Activated naive CD8-positive, alpha-beta T cell treated with anti-CD3 and anti-CD28 coated beads, Interleukin-2, amount 50 U/mL, for 24 hours (primary cell): ENCODE measurements around the gene GRIN2D.
"Not testable (repeated sequence)": the region's sequence is repeated elsewhere in the genome, so short reads cannot be mapped to it uniquely, and the experiment has no call there.

Experiments
- ATAC-seq: fragments of 150-1000 bp; cut with Tn5 transposase; one replicate; pipeline ENCODE4 v1.10.0; 2021
- DNase-seq: peaks from one replicate; pipeline ENCODE4 v3.0.0; 2021
- H3K27ac Mint-ChIP-seq: one replicate; pipeline ENCODE4 v1.8.0; 2021; ENCODE audit warnings: mild to moderate bottlenecking, mixed read lengths
- H3K27me3 Mint-ChIP-seq: one replicate; pipeline ENCODE4 v1.8.0; 2021; ENCODE audit warnings: mixed read lengths
- H3K36me3 Mint-ChIP-seq: one replicate; pipeline ENCODE4 v1.8.0; 2021; ENCODE audit warnings: low read depth, mixed read lengths
- H3K4me1 Mint-ChIP-seq: one replicate; pipeline ENCODE4 v1.8.0; 2021; ENCODE audit warnings: mixed read lengths
- H3K4me3 Mint-ChIP-seq: one replicate; pipeline ENCODE4 v1.8.0; 2021; ENCODE audit warnings: mild to moderate bottlenecking, moderate library complexity, mixed read lengths
- H3K9me3 Mint-ChIP-seq: one replicate; pipeline ENCODE4 v1.8.0; 2021; ENCODE audit warnings: mixed read lengths

Gene GRIN2D

GRCh38 chr19:48363810-48364597, 29.5 kb upstream of the GRIN2D start, which contains the start of the genes SYNGR4 and TMEM143:
Gene SYNGR4, plus strand, starts transcription at chr19:48364367. Its CDS starts 1,476 bp downstream, at chr19:48365843.
Gene TMEM143, minus strand, starts transcription at chr19:48363940. Its CDS starts 20 bp downstream, at chr19:48363920.
- DNase-seq (peak; percentile 97), ATAC-seq (peak; percentile 90)
- peaks cover 6% of the 10 kb centered on the region for H3K36me3 Mint-ChIP-seq
- no peaks in the 10 kb centered on the region for H3K9me3 Mint-ChIP-seq
- H3K4me1 Mint-ChIP-seq, result peaks cover 20% of the 10 kb centered on the region
- H3K27ac Mint-ChIP-seq, result peak within 1 kb of the TSS; percentile 99
- H3K4me3 Mint-ChIP-seq, result peak within 1 kb of the TSS; percentile 86
- peaks cover 4% of the 10 kb centered on the region for H3K27me3 Mint-ChIP-seq

GRCh38 chr19:48364598-48365348, 28.7 kb upstream of the GRIN2D start:
- ATAC-seq (no peak), DNase-seq (no peak)
- Mint-ChIP-seq H3K9me3 (no peaks in the 10 kb centered on the region), H3K4me3 (peak overlapping the region; percentile 86), H3K27me3 (peaks cover 4% of the 10 kb centered on the region), H3K27ac (peak overlapping the region; percentile 99), H3K36me3 (peaks cover 4% of the 10 kb centered on the region), H3K4me1 (peaks cover 20% of the 10 kb centered on the region)

DNA sequence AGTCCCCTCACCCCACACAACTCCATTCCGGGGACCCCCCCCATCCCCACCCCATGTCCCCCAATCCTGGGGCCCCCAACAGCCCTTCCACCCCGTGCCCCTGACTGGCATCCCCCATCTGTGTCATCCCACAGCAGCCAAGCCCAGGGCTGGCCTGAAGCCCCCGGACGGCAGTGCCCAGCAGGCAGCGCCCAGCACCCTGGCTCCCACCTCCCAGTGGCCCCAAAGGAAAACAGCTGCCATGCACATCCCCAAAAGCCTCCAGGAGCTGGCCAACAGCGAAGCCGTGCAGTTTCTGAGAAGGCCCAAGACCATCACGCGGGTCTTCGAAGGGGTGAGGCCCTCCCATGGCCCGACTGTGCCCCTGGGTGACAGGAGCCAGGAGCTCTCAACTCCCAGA, 27.9 kb upstream of the GRIN2D start:
- Mint-ChIP-seq H3K9me3 (no peaks in the 10 kb centered on the region), H3K27ac (no peak overlapping the region), H3K36me3 (peaks cover 4% of the 10 kb centered on the region), H3K4me3 (no peak overlapping the region), H3K4me1 (peaks cover 20% of the 10 kb centered on the region), H3K27me3 (peaks cover 4% of the 10 kb centered on the region)
- DNase-seq (no peak), ATAC-seq (no peak)

GRCh38 chr19:48367855-48368254, 25.6 kb upstream of the GRIN2D start:
- H3K9me3 Mint-ChIP-seq, result no peaks in the 10 kb centered on the region
- no peak for ATAC-seq
- peaks cover 4% of the 10 kb centered on the region for H3K27me3 Mint-ChIP-seq
- no peak overlapping the region for H3K27ac Mint-ChIP-seq
- H3K4me1 Mint-ChIP-seq, result peaks cover 16% of the 10 kb centered on the region
- DNase-seq, result no peak
- peaks cover 4% of the 10 kb centered on the region for H3K36me3 Mint-ChIP-seq
- H3K4me3 Mint-ChIP-seq, result no peak overlapping the region

- DNase-seq (no peak), ATAC-seq (no peak)
- H3K9me3 Mint-ChIP-seq, result no peaks in the 10 kb centered on the region
- no peak overlapping the region for H3K27ac Mint-ChIP-seq
- H3K4me1 Mint-ChIP-seq, result peaks cover 10% of the 10 kb centered on the region
- peaks cover 2% of the 10 kb centered on the region for H3K36me3 Mint-ChIP-seq
- H3K4me3 Mint-ChIP-seq, result no peak overlapping the region
- H3K27me3 Mint-ChIP-seq, result peaks cover 2% of the 10 kb centered on the region
Observed at GRCh38 chr19:48368936-48369335, 24.5 kb upstream of the GRIN2D start.

- DNase-seq (no peak), ATAC-seq (no peak)
- H3K9me3 Mint-ChIP-seq, result no peaks in the 10 kb centered on the region
- H3K4me3 Mint-ChIP-seq, result no peak overlapping the region
- no peak overlapping the region for H3K27ac Mint-ChIP-seq
- no peaks in the 10 kb centered on the region for H3K27me3 Mint-ChIP-seq
- no peaks in the 10 kb centered on the region for H3K4me1 Mint-ChIP-seq
- H3K36me3 Mint-ChIP-seq, result no peaks in the 10 kb centered on the region
Observed at GRCh38 chr19:48370955-48371354, 22.5 kb upstream of the GRIN2D start.

GRCh38 chr19:48371367-48371766, 22.1 kb upstream of the GRIN2D start:
- Mint-ChIP-seq H3K27ac (no peak overlapping the region), H3K27me3 (no peaks in the 10 kb centered on the region)
- ATAC-seq, result no peak

DNA sequence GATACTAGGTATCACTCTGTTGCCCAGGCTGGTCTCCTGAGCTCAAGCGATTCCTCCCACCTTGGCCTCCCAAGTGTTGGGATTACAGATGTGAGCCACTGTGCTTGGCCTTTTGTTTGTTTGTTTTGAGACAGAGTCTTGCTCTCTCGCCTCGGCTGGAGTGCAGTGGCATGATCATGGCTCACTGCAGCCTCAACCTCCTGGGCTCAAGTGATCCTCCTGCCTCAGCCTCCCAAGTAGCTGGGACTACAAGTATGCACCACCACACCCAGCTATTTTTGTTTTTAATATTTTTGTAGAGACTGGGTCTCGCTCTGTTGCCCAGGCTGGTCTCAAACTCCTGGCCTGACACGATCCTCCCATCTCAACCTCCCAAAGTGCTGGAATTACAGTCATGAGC, 21.7 kb upstream of the GRIN2D start:
- not testable (repeated sequence) for H3K27ac Mint-ChIP-seq, H3K4me1 Mint-ChIP-seq, ATAC-seq, H3K36me3 Mint-ChIP-seq, H3K27me3 Mint-ChIP-seq, H3K4me3 Mint-ChIP-seq, DNase-seq, H3K9me3 Mint-ChIP-seq

More at GRCh38 chr19:48371367-48371766, 22.1 kb upstream of the GRIN2D start:
- H3K4me1 Mint-ChIP-seq, result no peaks in the 10 kb centered on the region
- H3K4me3 Mint-ChIP-seq, result no peak overlapping the region
- H3K36me3 Mint-ChIP-seq, result no peaks in the 10 kb centered on the region
- no peaks in the 10 kb centered on the region for H3K9me3 Mint-ChIP-seq
- no peak for DNase-seq

DNA sequence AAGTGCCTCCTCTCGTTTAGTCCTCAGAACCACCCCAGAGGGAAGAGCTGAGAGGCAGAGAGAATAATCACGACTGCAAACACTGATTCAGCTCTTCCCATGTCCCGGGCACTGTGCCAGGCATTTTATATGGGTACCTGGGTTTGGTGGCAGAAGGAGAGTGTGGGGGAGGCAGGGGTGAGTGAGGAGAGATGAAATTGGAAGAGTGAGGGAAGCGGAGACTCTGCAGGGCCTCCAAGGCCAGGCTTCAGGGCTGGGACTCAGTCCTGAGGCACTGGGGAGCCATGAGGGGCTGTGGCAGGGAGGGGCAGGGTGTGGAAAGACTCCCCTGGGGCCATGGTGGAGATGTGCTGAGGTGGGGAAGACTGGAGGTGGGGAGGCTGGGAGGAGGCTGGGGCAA, 20.6 kb upstream of the GRIN2D start:
- Mint-ChIP-seq H3K9me3 (no peaks in the 10 kb centered on the region), H3K4me3 (no peak overlapping the region), H3K27ac (no peak overlapping the region), H3K36me3 (no peaks in the 10 kb centered on the region), H3K27me3 (no peaks in the 10 kb centered on the region), H3K4me1 (no peaks in the 10 kb centered on the region)
- no peak for DNase-seq
- ATAC-seq, result no peak

- H3K27me3 Mint-ChIP-seq, result no peaks in the 10 kb centered on the region
- H3K4me1 Mint-ChIP-seq, result no peaks in the 10 kb centered on the region
- ATAC-seq (no peak), DNase-seq (no peak)
- no peak overlapping the region for H3K4me3 Mint-ChIP-seq
- H3K9me3 Mint-ChIP-seq, result no peaks in the 10 kb centered on the region
- H3K36me3 Mint-ChIP-seq, result no peaks in the 10 kb centered on the region
- no peak overlapping the region for H3K27ac Mint-ChIP-seq
Observed at GRCh38 chr19:48373567-48373966, 19.9 kb upstream of the GRIN2D start.

DNA sequence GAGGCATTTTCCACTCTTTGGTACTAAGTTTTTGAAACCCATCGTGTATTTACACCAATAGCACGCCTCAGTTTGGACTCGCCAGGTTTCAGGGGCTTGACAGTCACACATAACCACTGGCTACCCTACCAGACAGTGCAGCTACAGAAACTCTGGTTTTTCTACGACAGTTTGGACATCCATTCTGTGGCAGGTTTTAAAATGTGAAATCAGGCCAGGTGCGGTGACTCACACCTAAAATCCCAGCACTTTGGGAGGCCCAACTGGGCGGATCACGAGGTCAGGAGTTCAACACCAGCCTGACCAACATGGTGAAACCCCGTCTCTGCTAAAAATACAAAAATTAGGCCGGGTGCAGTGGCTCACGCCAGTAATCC, 15.3 kb upstream of the GRIN2D start:
- no peaks in the 10 kb centered on the region for H3K27me3 Mint-ChIP-seq
- ATAC-seq, result no peak
- no peak overlapping the region for H3K27ac Mint-ChIP-seq
- DNase-seq, result no peak
- H3K4me1 Mint-ChIP-seq, result no peaks in the 10 kb centered on the region
- H3K4me3 Mint-ChIP-seq, result no peak overlapping the region
- H3K9me3 Mint-ChIP-seq, result no peaks in the 10 kb centered on the region
- H3K36me3 Mint-ChIP-seq, result peaks cover 6% of the 10 kb centered on the region

- Mint-ChIP-seq H3K4me1 (no peaks in the 10 kb centered on the region), H3K27me3 (no peaks in the 10 kb centered on the region), H3K36me3 (peaks cover 8% of the 10 kb centered on the region), H3K4me3 (no peak overlapping the region), H3K27ac (no peak overlapping the region), H3K9me3 (no peaks in the 10 kb centered on the region)
- DNase-seq (no peak), ATAC-seq (no peak)
Observed at GRCh38 chr19:48379058-48379457, 14.4 kb upstream of the GRIN2D start.

DNA sequence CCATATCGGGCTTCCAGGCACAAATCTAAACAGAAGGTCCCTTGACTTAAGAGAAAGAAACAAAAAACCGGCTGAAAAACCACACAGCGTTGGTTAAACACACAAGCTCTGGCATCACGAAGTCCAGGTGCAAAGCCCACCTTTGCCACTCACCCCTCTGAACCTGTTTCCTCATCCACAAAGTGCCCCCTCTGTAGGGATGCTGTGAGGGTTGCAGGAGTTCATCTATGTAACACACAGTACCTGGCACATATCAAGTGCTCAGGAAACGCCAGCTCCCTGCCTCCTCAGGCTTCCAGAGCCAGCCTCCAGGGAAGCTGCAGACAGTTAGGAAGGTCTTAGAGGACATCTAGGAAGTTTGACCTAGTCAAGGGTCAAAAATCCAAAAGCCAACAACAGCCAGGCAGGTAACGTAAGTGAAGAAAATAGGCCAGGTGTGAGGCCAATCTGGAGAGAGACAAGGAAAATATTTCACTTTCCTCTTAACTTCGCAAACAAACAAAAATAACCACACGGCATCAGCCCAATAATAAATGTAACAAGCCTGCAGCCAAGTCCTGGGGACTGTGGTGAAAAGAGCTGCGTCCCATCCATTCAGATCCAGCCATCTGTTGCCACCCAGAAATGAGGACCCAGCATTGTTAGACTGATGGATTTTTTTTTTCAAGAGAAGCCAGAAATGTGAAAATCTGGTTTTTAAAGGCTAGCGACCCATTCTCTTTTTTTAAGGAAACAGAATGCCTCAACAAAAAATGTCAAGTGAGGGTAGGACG, 12.1 kb upstream of the GRIN2D start:
- no peaks in the 10 kb centered on the region for H3K4me1 Mint-ChIP-seq
- H3K36me3 Mint-ChIP-seq, result peaks cover 18% of the 10 kb centered on the region

DNA sequence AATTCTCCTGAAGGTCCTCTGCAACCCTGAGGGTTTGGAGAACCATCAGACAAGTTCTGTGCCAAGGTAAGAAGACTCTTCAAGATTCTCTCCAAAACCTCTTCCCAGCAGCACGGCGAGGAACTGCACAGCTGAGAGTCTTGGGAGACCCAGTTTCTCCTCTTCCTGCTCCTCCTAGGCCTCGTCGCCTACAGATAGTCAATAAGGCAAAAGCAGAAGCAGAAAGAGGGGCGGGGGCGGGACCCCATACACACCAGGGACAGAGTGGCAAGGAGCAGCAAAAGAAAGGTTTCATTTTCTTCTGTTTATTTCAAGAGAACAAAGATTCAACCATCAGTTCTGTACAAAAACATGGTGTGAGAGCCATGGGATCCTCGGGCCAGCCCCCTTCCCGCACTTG, 11.2 kb upstream of the GRIN2D start:
- Mint-ChIP-seq H3K36me3 (peaks cover 24% of the 10 kb centered on the region), H3K4me3 (no peak overlapping the region), H3K27me3 (no peaks in the 10 kb centered on the region), H3K9me3 (no peaks in the 10 kb centered on the region), H3K27ac (no peak overlapping the region), H3K4me1 (no peaks in the 10 kb centered on the region)
- DNase-seq, result no peak
- ATAC-seq, result no peak

More for the DNA sequence above, 12.1 kb upstream of the GRIN2D start:
- Mint-ChIP-seq H3K27me3 (no peaks in the 10 kb centered on the region), H3K4me3 (no peak overlapping the region), H3K9me3 (no peaks in the 10 kb centered on the region), H3K27ac (no peak overlapping the region)
- ATAC-seq (no peak), DNase-seq (no peak)
